Activated naive CD4-positive, alpha-beta T cell treated with anti-CD3 and anti-CD28 coated beads for 36 hours (primary cell): ENCODE measurements around the gene KLHL41. TPM values are rescaled to one million over a fixed set of nuclear protein-coding genes. Genes with fewer than 3 reads are reported as not detected.

ENCODE experiments used
- CTCF ChIA-PET: fragments of 350-600 bp; sonication (Branson Sonifier 250); formaldehyde crosslinking; loops from one replicate; lab custom pipeline; 2021; ENCODE audit warnings: antibody characterized with exemption; lab: Charles Lee
- DNase-seq: peaks from one replicate; pipeline ENCODE4 v3.0.0-alpha.2; 2020
- H3K27ac Mint-ChIP-seq: one replicate; pipeline ENCODE4 v1.8.0; 2021; ENCODE audit warnings: mild to moderate bottlenecking, mixed read lengths
- H3K27me3 Mint-ChIP-seq: one replicate; pipeline ENCODE4 v1.8.0; 2021; ENCODE audit warnings: low read depth, mixed read lengths
- H3K36me3 Mint-ChIP-seq: one replicate; pipeline ENCODE4 v1.8.0; 2021; ENCODE audit warnings: low read depth, mixed read lengths
- H3K4me1 Mint-ChIP-seq: one replicate; pipeline ENCODE4 v1.8.0; 2021; ENCODE audit warnings: low read depth, mixed read lengths
- H3K4me3 Mint-ChIP-seq: one replicate; pipeline ENCODE4 v1.8.0; 2021; ENCODE audit warnings: mild to moderate bottlenecking, moderate library complexity, mixed read lengths
- H3K9me3 Mint-ChIP-seq: one replicate; pipeline ENCODE4 v1.8.0; 2021; ENCODE audit warnings: mixed read lengths
- intact Hi-C: fragments of 100-400 bp; cut with micrococcal nuclease; formaldehyde crosslinking; loops from one replicate; pipeline ENCODE4 v1.15.1; 2023
- total RNA-seq, 2 experiments: library from RNA; stranded (reverse); gene quantifications; one replicate each; pipeline ENCODE4 v1.2.3, GENCODE V29; 2021

KLHL41 gene
- total RNA-seq, 2 experiments from 2014 or later = not detected

- peaks cover 10% of the 10 kb centered on the region for H3K4me1 Mint-ChIP-seq
- CTCF ChIA-PET = interaction anchor here (0.7 to 2.8 kb wide), 7 partner anchors 9 to 353 kb away, joined by 3 to 9 read pairs (median 3); no protein-coding TSS in a partner anchor
- H3K4me3 Mint-ChIP-seq = peak within 1 kb of the TSS; percentile 91
- peak; percentile 87 for DNase-seq
- no peaks in the 10 kb centered on the region for H3K27me3 Mint-ChIP-seq
- no peaks in the 10 kb centered on the region for H3K36me3 Mint-ChIP-seq
- H3K27ac Mint-ChIP-seq = no peak within 1 kb of the TSS
- no peaks in the 10 kb centered on the region for H3K9me3 Mint-ChIP-seq
- intact Hi-C loops = loop anchor here (1.0 to 5.0 kb wide), 5 partner anchors 94 to 348 kb away; partner anchors contain the start of genes CFAP210, FASTKD1, PHOSPHO2 and SSB
These were observed 30.0 kb upstream of the KLHL41 start, which contains the start of gene BBS5 for GRCh38 chr2:169479257-169480078. Gene BBS5 (plus strand): TSS chr2:169479494. CDS start chr2:169479554, 60 bp downstream.

- H3K9me3 Mint-ChIP-seq = no peaks in the 10 kb centered on the region
- no peaks in the 10 kb centered on the region for H3K36me3 Mint-ChIP-seq
- intact Hi-C loops = no loop called here
- peak overlapping the region; percentile 91 for H3K4me3 Mint-ChIP-seq
- H3K27ac Mint-ChIP-seq = no peak overlapping the region
- H3K4me1 Mint-ChIP-seq = peaks cover 10% of the 10 kb centered on the region
- no peaks in the 10 kb centered on the region for H3K27me3 Mint-ChIP-seq
- CTCF ChIA-PET = interaction anchor here (0.8 to 2.8 kb wide), 6 partner anchors 8 to 353 kb away, joined by 3 to 9 read pairs (median 4); no protein-coding TSS in a partner anchor
- DNase-seq = no peak
These were observed 29.4 kb upstream of the KLHL41 start for GRCh38 chr2:169480079-169480465.

- H3K27ac Mint-ChIP-seq = no peak overlapping the region
- H3K4me3 Mint-ChIP-seq = no peak overlapping the region
- DNase-seq = no peak
- intact Hi-C loops = no loop called here
- peaks cover 6% of the 10 kb centered on the region for H3K36me3 Mint-ChIP-seq
- no peaks in the 10 kb centered on the region for H3K4me1 Mint-ChIP-seq
- no peaks in the 10 kb centered on the region for H3K9me3 Mint-ChIP-seq
- CTCF ChIA-PET = no interaction called here
- no peaks in the 10 kb centered on the region for H3K27me3 Mint-ChIP-seq
These were observed 23.8 kb upstream of the KLHL41 start for GRCh38 chr2:169485650-169486138.

GRCh38 chr2:169486487-169486886 lies 23.0 kb upstream of the KLHL41 start:
- no peaks in the 10 kb centered on the region for H3K4me1 Mint-ChIP-seq
- H3K27me3 Mint-ChIP-seq = no peaks in the 10 kb centered on the region
- DNase-seq = no peak
- H3K4me3 Mint-ChIP-seq = no peak overlapping the region
- intact Hi-C loops = no loop called here
- H3K36me3 Mint-ChIP-seq = peaks cover 9% of the 10 kb centered on the region
- CTCF ChIA-PET = interaction anchor here (0.5 kb wide), 1 partner anchor 13 kb away, joined by 3 read pairs; no protein-coding TSS in a partner anchor
- H3K9me3 Mint-ChIP-seq = no peaks in the 10 kb centered on the region
- H3K27ac Mint-ChIP-seq = no peak overlapping the region

GRCh38 chr2:169490834-169491233 lies 18.7 kb upstream of the KLHL41 start:
- CTCF ChIA-PET = no interaction called here
- no peak overlapping the region for H3K27ac Mint-ChIP-seq
- H3K9me3 Mint-ChIP-seq = no peaks in the 10 kb centered on the region
- intact Hi-C loops = no loop called here
- no peaks in the 10 kb centered on the region for H3K4me1 Mint-ChIP-seq
- H3K4me3 Mint-ChIP-seq = no peak overlapping the region
- no peak for DNase-seq
- H3K36me3 Mint-ChIP-seq = peaks cover 6% of the 10 kb centered on the region
- no peaks in the 10 kb centered on the region for H3K27me3 Mint-ChIP-seq

- Mint-ChIP-seq H3K27ac (no peak overlapping the region), H3K27me3 (no peaks in the 10 kb centered on the region), H3K4me1 (no peaks in the 10 kb centered on the region), H3K36me3 (peaks cover 5% of the 10 kb centered on the region), H3K4me3 (no peak overlapping the region), H3K9me3 (no peaks in the 10 kb centered on the region)
- intact Hi-C loops = no loop called here
- CTCF ChIA-PET = no interaction called here
- DNase-seq = no peak
These were observed 18.1 kb upstream of the KLHL41 start for GRCh38 chr2:169491378-169491777.

- Mint-ChIP-seq H3K4me1 (no peaks in the 10 kb centered on the region), H3K27me3 (no peaks in the 10 kb centered on the region), H3K4me3 (no peak overlapping the region), H3K9me3 (no peaks in the 10 kb centered on the region), H3K27ac (no peak overlapping the region), H3K36me3 (peaks cover 5% of the 10 kb centered on the region)
- DNase-seq = no peak
- intact Hi-C loops = no loop called here
- CTCF ChIA-PET = interaction anchor here (0.9 kb wide), 1 partner anchor 8 kb away, joined by 3 read pairs; no protein-coding TSS in a partner anchor
These were observed 16.1 kb upstream of the KLHL41 start for GRCh38 chr2:169493360-169493759.

- CTCF ChIA-PET = no interaction called here
- H3K4me3 Mint-ChIP-seq = no peak overlapping the region
These were observed 14.1 kb upstream of the KLHL41 start for GRCh38 chr2:169495310-169495928.

GRCh38 chr2:169504651-169505050 lies 4.9 kb upstream of the KLHL41 start:
- DNase-seq = no peak
- H3K4me1 Mint-ChIP-seq = peaks cover 1% of the 10 kb centered on the region
- no peak overlapping the region for H3K27ac Mint-ChIP-seq
- CTCF ChIA-PET = no interaction called here
- intact Hi-C loops = no loop called here
- no peaks in the 10 kb centered on the region for H3K27me3 Mint-ChIP-seq
- H3K4me3 Mint-ChIP-seq = no peak overlapping the region
- no peaks in the 10 kb centered on the region for H3K9me3 Mint-ChIP-seq
- H3K36me3 Mint-ChIP-seq = peaks cover 12% of the 10 kb centered on the region

More at GRCh38 chr2:169495310-169495928, 14.1 kb upstream of the KLHL41 start:
- intact Hi-C loops = no loop called here
- Mint-ChIP-seq H3K36me3 (peaks cover 7% of the 10 kb centered on the region), H3K27ac (no peak overlapping the region), H3K27me3 (no peaks in the 10 kb centered on the region), H3K9me3 (no peaks in the 10 kb centered on the region), H3K4me1 (no peaks in the 10 kb centered on the region)
- no peak for DNase-seq

- CTCF ChIA-PET = interaction anchor here (0.6 kb wide), 1 partner anchor 266 kb away, joined by 3 read pairs; no protein-coding TSS in a partner anchor
- DNase-seq = no peak
- H3K27ac Mint-ChIP-seq = no peak overlapping the region
- H3K4me3 Mint-ChIP-seq = no peak overlapping the region
- H3K27me3 Mint-ChIP-seq = no peaks in the 10 kb centered on the region
- H3K4me1 Mint-ChIP-seq = peaks cover 1% of the 10 kb centered on the region
- no peaks in the 10 kb centered on the region for H3K9me3 Mint-ChIP-seq
- H3K36me3 Mint-ChIP-seq = peaks cover 12% of the 10 kb centered on the region
- intact Hi-C loops = no loop called here
These were observed 1.8 kb upstream of the KLHL41 start for GRCh38 chr2:169507698-169508097.

GRCh38 chr2:169509955-169510354 lies 453 bp downstream of the KLHL41 start:
- intact Hi-C loops = no loop called here
- peaks cover 5% of the 10 kb centered on the region for H3K36me3 Mint-ChIP-seq
- no peak for DNase-seq
- H3K27me3 Mint-ChIP-seq = no peaks in the 10 kb centered on the region
- no peak overlapping the region for H3K27ac Mint-ChIP-seq
- H3K4me1 Mint-ChIP-seq = peaks cover 1% of the 10 kb centered on the region
- no peaks in the 10 kb centered on the region for H3K9me3 Mint-ChIP-seq
- CTCF ChIA-PET = interaction anchor here (0.6 kb wide), 1 partner anchor 130 kb away, joined by 3 read pairs; no protein-coding TSS in a partner anchor
- H3K4me3 Mint-ChIP-seq = no peak overlapping the region

- CTCF ChIA-PET = no interaction called here
- Mint-ChIP-seq H3K27ac (no peak overlapping the region), H3K4me1 (peaks cover 1% of the 10 kb centered on the region), H3K4me3 (no peak overlapping the region), H3K36me3 (peaks cover 1% of the 10 kb centered on the region), H3K27me3 (no peaks in the 10 kb centered on the region), H3K9me3 (no peaks in the 10 kb centered on the region)
- DNase-seq = no peak
- intact Hi-C loops = no loop called here
These were observed 994 bp downstream of the KLHL41 start for GRCh38 chr2:169510496-169510895.
